HEK293T (cell line): Measurements from ENCODE around the gene TMTC1.

Experiments
- CTCF ChIA-PET: fragments of 350-600 bp; formaldehyde crosslinking; extraction: SDS; loops from one replicate; lab custom pipeline; 2021; ENCODE audit warnings: antibody characterized with exemption, inconsistent platforms; lab: Yijun Ruan, JAX
- POLR2A ChIA-PET: fragments of 350-600 bp; formaldehyde crosslinking; extraction: SDS; loops from one replicate; lab custom pipeline; 2020; ENCODE audit warnings: antibody characterized with exemption, inconsistent platforms; lab: Yijun Ruan, JAX
- DNase-seq: peaks from one replicate; pipeline ENCODE4 v3.0.0; 2012; ENCODE audit warnings: mixed read lengths; ENCODE audit errors: extremely low spot score
- ARNT ChIP-seq: fragments of 450-650 bp; IDR thresholded peaks from 2 replicates; pipeline ENCODE4 v1.6.1; 2017; ENCODE audit warnings: mild to moderate bottlenecking
- BHLHE40 ChIP-seq: fragments of 450-650 bp; IDR thresholded peaks from 2 replicates; pipeline ENCODE4 v1.6.1; 2016; ENCODE audit warnings: mild to moderate bottlenecking, moderate library complexity, borderline replicate concordance
- CTBP1 ChIP-seq: fragments of 450-650 bp; IDR thresholded peaks from 2 replicates; pipeline ENCODE4 v1.6.1; 2016; ENCODE audit warnings: borderline replicate concordance
- ELF4 ChIP-seq: fragments of 450-650 bp; IDR thresholded peaks from 2 replicates; pipeline ENCODE4 v1.6.1; 2017; ENCODE audit warnings: antibody characterized with exemption
- FOXA1 ChIP-seq: fragments of 450-650 bp; IDR thresholded peaks from 2 replicates; pipeline ENCODE4 v1.6.1; 2016; ENCODE audit warnings: mild to moderate bottlenecking
- FOXK2 ChIP-seq: fragments of 450-650 bp; IDR thresholded peaks from 2 replicates; pipeline ENCODE4 v1.6.1; 2016; ENCODE audit warnings: mild to moderate bottlenecking
- FOXM1 ChIP-seq: fragments of 450-650 bp; IDR thresholded peaks from 2 replicates; pipeline ENCODE4 v1.6.1; 2017; ENCODE audit warnings: mild to moderate bottlenecking, borderline replicate concordance
- HDGF ChIP-seq: fragments of 450-650 bp; IDR thresholded peaks from 2 replicates; pipeline ENCODE4 v1.6.1; 2017; ENCODE audit warnings: antibody characterized with exemption, borderline replicate concordance
- L3MBTL2 ChIP-seq: fragments of 450-650 bp; conservative IDR thresholded peaks from 2 replicates; pipeline ENCODE4 v1.6.1; 2016; ENCODE audit warnings: mild to moderate bottlenecking
- LEF1 ChIP-seq: fragments of 450-650 bp; IDR thresholded peaks from 2 replicates; pipeline ENCODE4 v1.6.1; 2017; ENCODE audit warnings: mild to moderate bottlenecking, borderline replicate concordance
- NFRKB ChIP-seq: fragments of 450-650 bp; IDR thresholded peaks from 2 replicates; pipeline ENCODE4 v1.6.1; 2016; ENCODE audit warnings: mild to moderate bottlenecking, moderate library complexity
- SP1 ChIP-seq: fragments of 450-650 bp; IDR thresholded peaks from 2 replicates; pipeline ENCODE4 v1.6.1; 2017
- SUZ12 ChIP-seq: fragments of 450-650 bp; IDR thresholded peaks from 2 replicates; pipeline ENCODE4 v1.6.1; 2016; ENCODE audit warnings: mild to moderate bottlenecking
- TARDBP ChIP-seq: fragments of 450-650 bp; IDR thresholded peaks from 2 replicates; pipeline ENCODE4 v1.6.1; 2016
- ZNF384 ChIP-seq: fragments of 450-650 bp; IDR thresholded peaks from 2 replicates; pipeline ENCODE4 v1.6.1; 2016
- TF ChIP-seq, protein P1 (sequence below): fragments of 450-650 bp; IDR thresholded peaks from 2 replicates; pipeline ENCODE4 v1.6.1; 2016

Gene TMTC1

DNA sequence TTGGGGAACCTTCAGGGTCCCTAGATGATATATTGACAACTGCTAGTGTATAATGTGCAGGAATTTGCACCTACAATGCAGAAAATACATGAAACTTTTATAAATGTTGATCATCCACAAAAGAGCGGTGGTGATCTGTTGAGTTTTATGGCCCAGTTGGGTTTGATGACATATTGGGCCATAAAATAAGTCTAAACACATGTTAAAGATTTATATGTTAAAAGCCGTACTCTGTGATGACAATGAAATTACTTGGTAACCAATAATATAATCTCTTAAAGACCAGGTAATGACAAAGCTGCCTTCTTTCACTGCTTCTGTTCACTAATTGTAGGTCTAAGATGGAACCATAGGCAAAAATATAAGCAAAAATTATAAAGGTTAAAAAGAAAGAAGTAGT lies 61.6 kb downstream of the TMTC1 start:
- TF ChIP-seq, protein P1, sequence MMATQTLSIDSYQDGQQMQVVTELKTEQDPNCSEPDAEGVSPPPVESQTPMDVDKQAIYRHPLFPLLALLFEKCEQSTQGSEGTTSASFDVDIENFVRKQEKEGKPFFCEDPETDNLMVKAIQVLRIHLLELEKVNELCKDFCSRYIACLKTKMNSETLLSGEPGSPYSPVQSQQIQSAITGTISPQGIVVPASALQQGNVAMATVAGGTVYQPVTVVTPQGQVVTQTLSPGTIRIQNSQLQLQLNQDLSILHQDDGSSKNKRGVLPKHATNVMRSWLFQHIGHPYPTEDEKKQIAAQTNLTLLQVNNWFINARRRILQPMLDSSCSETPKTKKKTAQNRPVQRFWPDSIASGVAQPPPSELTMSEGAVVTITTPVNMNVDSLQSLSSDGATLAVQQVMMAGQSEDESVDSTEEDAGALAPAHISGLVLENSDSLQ: peak; percentile 51
- no peak for TF ChIP-seq SP1
- ChIA-PET POLR2A (no interaction called here), CTCF (no interaction called here)
- no peak for DNase-seq

DNA sequence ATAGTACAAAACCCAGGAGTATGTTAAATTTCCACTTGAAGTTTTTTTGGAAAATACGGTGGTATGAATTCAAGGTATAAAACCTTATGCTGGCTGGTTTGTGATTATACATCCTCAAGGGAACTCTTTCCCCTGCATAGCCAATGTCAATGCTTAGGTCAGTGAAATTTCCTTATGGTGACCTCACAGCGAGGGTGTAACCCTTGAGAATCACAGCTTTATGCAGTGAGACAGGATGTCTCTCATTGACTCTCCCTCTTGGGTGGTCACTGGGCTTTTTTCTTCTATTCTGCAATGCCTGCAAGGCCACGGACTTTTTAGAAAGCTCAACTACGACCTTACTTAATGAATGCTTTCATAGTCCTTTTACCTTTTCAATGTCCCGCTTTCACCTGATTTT lies 64.4 kb downstream of the TMTC1 start:
- DNase-seq: no peak
- CTCF ChIA-PET: no interaction called here
- no peak for TF ChIP-seq FOXM1
- TF ChIP-seq TARDBP: no peak
- TF ChIP-seq NFRKB: no peak
- POLR2A ChIA-PET: no interaction called here

DNA sequence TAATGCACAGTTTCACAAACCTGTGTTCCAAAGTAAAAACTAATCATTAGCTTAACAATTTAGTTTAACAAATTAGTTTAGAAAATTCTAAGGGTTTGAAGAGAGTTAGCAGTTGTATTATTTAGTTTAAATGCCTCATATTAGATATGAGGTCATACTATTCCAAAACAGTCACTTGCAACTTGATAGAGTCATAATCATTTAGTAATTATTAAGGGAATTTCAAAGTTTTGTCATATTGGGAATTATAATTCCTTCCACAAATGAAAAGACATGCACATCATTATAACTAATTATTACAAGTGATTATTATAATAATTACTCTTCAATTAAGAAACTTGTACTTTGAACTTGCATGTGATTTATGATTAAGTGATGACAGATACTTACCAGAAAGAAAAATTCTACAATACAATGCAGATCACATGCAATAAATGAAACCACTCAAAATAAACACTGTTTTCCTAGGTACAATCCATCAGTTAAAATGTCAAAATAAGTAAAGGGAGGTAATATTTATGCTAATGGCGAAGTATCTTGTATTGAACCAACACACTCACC lies 66.1 kb downstream of the TMTC1 start:
- no peak for DNase-seq
- TF ChIP-seq, protein P1: peak; percentile 62
- no peak for TF ChIP-seq FOXM1
- ChIA-PET POLR2A (no interaction called here), CTCF (no interaction called here)

DNA sequence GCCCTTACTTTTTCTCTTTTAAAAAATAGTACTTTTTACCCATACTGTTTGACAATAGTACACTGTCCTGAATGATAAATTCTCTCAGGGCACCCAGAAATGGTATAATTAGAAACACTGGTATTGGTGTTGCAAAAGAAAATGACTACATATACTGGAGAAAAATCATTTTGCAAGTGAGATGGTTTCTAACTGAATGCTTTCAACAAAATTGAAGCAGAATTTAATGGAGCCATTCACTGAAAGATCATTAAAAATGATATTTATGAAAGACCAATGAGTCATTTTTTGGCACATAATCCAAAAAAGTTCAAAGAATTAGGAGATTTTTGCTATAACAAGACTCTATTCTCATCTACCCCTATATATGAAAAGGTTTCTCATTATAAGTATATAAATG lies 68.8 kb downstream of the TMTC1 start:
- no peak for DNase-seq
- ChIA-PET POLR2A (no interaction called here), CTCF (no interaction called here)
- TF ChIP-seq FOXK2 (no peak), TARDBP (no peak), NFRKB (no peak), BHLHE40 (no peak), FOXA1 (no peak), ELF4 (no peak), SUZ12 (no peak), ARNT (no peak), CTBP1 (no peak), ZNF384 (no peak), HDGF (no peak)
- TF ChIP-seq, protein P1: no peak

DNA sequence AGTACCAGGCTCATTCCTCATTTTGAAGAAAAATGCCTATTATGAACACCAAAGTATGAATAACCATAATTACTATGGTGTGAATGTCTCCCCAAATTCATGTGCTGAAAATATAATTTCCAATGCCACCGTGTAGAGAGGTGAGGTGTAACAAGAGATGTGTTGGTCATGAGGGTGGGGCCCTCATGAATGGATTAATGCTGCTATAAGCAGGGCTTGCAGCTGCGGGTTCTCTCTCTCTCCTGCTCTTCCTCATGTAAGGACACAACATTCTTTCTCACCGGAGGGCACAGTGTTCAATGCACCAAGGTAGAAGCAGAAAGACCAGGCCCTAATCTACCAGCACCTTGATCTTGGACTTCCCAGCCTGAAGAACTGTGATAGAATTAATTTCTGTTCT lies 70.0 kb downstream of the TMTC1 start:
- ChIA-PET CTCF (no interaction called here), POLR2A (no interaction called here)

DNA sequence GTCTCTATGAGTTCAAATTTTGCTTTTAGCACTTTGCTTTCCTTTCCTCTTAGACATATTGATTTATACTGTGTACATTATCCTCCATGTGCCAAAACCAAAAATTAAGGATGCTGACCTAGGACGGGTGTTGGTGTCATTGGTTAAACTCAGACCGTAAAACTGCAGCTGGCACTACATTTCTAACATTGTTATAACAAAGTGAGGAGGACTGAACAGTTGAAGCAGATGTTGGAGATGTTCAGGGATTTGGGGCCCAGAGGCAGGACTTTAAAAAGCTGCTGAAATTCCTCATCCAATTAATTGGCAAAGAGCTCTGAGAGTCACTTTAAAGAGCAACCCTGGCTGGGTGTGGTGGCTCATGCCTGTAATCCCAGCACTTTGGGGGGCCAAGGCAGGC lies 72.4 kb downstream of the TMTC1 start:
- POLR2A ChIA-PET: no interaction called here
- CTCF ChIA-PET: interaction anchor here (0.6 kb wide), 1 partner anchor 10 kb away, joined by 3 read pairs; no protein-coding TSS in a partner anchor
- DNase-seq: no peak
- TF ChIP-seq CTBP1 (no peak), FOXA1 (no peak)

More for the DNA sequence above, 70.0 kb downstream of the TMTC1 start:
- DNase-seq: no peak
- TF ChIP-seq HDGF: no peak
- TF ChIP-seq NFRKB: no peak
- no peak for TF ChIP-seq CTBP1
- TF ChIP-seq FOXM1: no peak
- no peak for TF ChIP-seq ARNT
- TF ChIP-seq SUZ12: no peak
- no peak for TF ChIP-seq TARDBP
- TF ChIP-seq SP1: no peak
- TF ChIP-seq ZNF384: no peak
- TF ChIP-seq FOXK2: no peak

DNA sequence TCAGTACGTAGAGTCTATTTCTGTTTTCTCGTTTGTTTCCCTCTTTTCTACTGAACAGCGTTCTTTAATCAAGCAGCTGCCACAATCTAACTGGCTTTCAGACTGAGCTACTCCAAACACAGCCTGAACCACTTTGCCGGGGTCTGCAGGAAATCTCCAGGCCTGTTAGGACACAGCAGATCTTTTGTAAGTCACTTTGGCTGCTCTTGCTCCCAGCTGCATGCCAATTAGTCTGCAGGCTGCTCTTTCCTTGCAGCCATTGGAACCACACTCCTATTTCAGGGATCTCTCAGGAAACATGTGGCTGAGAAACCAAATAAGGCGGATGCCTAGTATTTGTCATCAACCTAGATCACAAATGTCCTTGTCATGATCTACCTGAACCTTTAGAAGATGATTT lies 73.6 kb downstream of the TMTC1 start:
- TF ChIP-seq ZNF384 (no peak), BHLHE40 (no peak), HDGF (no peak), FOXM1 (no peak), L3MBTL2 (no peak), CTBP1 (no peak), LEF1 (no peak), ARNT (no peak), ELF4 (no peak), NFRKB (no peak), FOXA1 (no peak), SUZ12 (no peak), SP1 (no peak), TARDBP (no peak), FOXK2 (no peak)
- TF ChIP-seq, protein P1: no peak
- DNase-seq: no peak
- POLR2A ChIA-PET: interaction anchor here (0.6 kb wide), 1 partner anchor 275 kb away, joined by 3 read pairs; no protein-coding TSS in a partner anchor
- CTCF ChIA-PET: no interaction called here
